Ovary (tissue), 3 donors: ENCODE measurements around the gene ZKSCAN5.

ENCODE experiments used
- EP300 ChIP-seq: sonication (generic); formaldehyde crosslinking; IDR thresholded peaks from one replicate; pipeline ENCODE4 v1.6.1; 2017; ENCODE audit warnings: antibody characterized with exemption
- TF ChIP-seq, protein P1 (sequence below), 3 donors: fragments of 450-650 bp in 2 of 3; fragments of 200-600 bp in 1 of 3; IDR thresholded peaks; one replicate each; pipeline versions ENCODE4 v1.5.1 to v1.8.0; 2016 to 2022; ENCODE audit warnings: antibody characterized with exemption in 3 of 3, mild to moderate bottlenecking in 1 of 3
- donor health status: DM: no; HTN: no; CAD: no.

DNA sequence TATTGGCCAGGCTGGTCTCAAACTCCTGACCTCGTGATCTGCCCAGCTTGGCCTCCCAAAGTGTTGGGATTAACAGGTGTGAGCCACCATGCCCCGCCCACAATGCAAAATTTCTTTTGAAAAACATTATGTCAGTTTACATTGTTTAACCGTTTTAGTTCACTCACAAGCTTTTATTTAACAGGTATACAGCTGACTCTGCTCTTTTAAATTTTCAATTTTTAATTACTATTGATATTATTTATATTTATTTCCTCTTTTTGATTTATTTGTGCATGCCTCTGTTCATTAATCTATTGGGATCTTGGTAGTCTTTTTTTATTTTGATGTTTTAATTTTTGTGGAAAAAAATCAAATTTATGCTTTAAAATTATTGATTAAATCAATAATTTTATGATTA lies 16.9 kb downstream of the ZKSCAN5 start:
- TF ChIP-seq, protein P1, sequence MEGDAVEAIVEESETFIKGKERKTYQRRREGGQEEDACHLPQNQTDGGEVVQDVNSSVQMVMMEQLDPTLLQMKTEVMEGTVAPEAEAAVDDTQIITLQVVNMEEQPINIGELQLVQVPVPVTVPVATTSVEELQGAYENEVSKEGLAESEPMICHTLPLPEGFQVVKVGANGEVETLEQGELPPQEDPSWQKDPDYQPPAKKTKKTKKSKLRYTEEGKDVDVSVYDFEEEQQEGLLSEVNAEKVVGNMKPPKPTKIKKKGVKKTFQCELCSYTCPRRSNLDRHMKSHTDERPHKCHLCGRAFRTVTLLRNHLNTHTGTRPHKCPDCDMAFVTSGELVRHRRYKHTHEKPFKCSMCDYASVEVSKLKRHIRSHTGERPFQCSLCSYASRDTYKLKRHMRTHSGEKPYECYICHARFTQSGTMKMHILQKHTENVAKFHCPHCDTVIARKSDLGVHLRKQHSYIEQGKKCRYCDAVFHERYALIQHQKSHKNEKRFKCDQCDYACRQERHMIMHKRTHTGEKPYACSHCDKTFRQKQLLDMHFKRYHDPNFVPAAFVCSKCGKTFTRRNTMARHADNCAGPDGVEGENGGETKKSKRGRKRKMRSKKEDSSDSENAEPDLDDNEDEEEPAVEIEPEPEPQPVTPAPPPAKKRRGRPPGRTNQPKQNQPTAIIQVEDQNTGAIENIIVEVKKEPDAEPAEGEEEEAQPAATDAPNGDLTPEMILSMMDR (IDR thresholded peaks at IDR 0.05) = no peak
- no peak for TF ChIP-seq EP300
